Liver (tissue), 9 donors: Measurements from ENCODE around the gene GABBR2. TPM values are rescaled to one million over a fixed set of nuclear protein-coding genes. Genes with fewer than 3 reads are reported as not detected.

Experiments
- DNase-seq: peaks from one replicate; pipeline ENCODE4 v3.0.0-alpha.2; 2017; ENCODE audit warnings: low spot score
- H3K27ac ChIP-seq, 2 donors: one replicate each; pipeline ENCODE4 v1.7.0; 2013; ENCODE audit warnings: inconsistent platforms in 2 of 2, low read length in 2 of 2, control low read depth in 1 of 2, low read depth in 1 of 2, mild to moderate bottlenecking in 1 of 2
- H3K27me3 ChIP-seq, 4 donors: one replicate each; pipeline versions ENCODE4 v1.6.1 to v1.7.0; 2013; ENCODE audit warnings: low read length in 3 of 4, inconsistent platforms in 1 of 4, mild to moderate bottlenecking in 1 of 4, moderate library complexity in 1 of 4; ENCODE audit not compliant: control insufficient read depth in 4 of 4, insufficient read depth in 4 of 4
- H3K36me3 ChIP-seq, 4 donors: one replicate each; pipeline versions ENCODE4 v1.6.1 to v1.7.0; 2013; ENCODE audit warnings: low read length in 3 of 4, mild to moderate bottlenecking in 3 of 4, low read depth in 1 of 4, moderate library complexity in 1 of 4; ENCODE audit not compliant: control insufficient read depth in 4 of 4, insufficient read depth in 3 of 4
- H3K4me1 ChIP-seq, 4 donors: one replicate each; pipeline versions ENCODE4 v1.6.1 to v1.7.0; 2013; ENCODE audit warnings: low read length in 3 of 4, mild to moderate bottlenecking in 3 of 4, moderate library complexity in 1 of 4; ENCODE audit not compliant: control insufficient read depth in 4 of 4, insufficient read depth in 4 of 4
- H3K4me3 ChIP-seq, 3 donors: one replicate each; pipeline versions ENCODE4 v1.6.1 to v1.7.0; 2013; ENCODE audit warnings: low read length in 3 of 3, control low read depth in 1 of 3, low read depth in 1 of 3, mild to moderate bottlenecking in 1 of 3
- H3K9ac ChIP-seq, 2 donors: one replicate each; pipeline ENCODE4 v1.7.0; 2013; ENCODE audit warnings: low read length in 2 of 2, mild to moderate bottlenecking in 2 of 2, moderate library complexity in 2 of 2, control low read depth in 1 of 2, low read depth in 1 of 2
- H3K9me3 ChIP-seq, 4 donors: one replicate each; pipeline versions ENCODE4 v1.6.1 to v1.7.0; 2013; ENCODE audit warnings: low read length in 3 of 4; ENCODE audit not compliant: control insufficient read depth in 4 of 4
- CTCF ChIP-seq: fragments of 150-350 bp; IDR thresholded peaks from 2 replicates; pipeline ENCODE4 v1.5.1; 2017; ENCODE audit warnings: improper control_type of control experiment, low read depth, low read length; ENCODE audit not compliant: missing input control
- EGR1 ChIP-seq, 2 donors: IDR thresholded peaks; 2 replicates each; pipeline ENCODE4 v1.6.1; 2016 to 2018; ENCODE audit warnings: antibody characterized with exemption in 2 of 2, low read depth in 2 of 2
- FOXA1 ChIP-seq: IDR thresholded peaks from 2 replicates; pipeline ENCODE4 v1.6.1; 2016; ENCODE audit warnings: antibody characterized with exemption
- GABPA ChIP-seq, 2 donors: IDR thresholded peaks in 1 of 2; conservative IDR thresholded peaks in 1 of 2; 2 replicates each; pipeline ENCODE4 v1.6.1; 2016; ENCODE audit warnings: antibody characterized with exemption in 2 of 2, mild to moderate bottlenecking in 1 of 2, moderate library complexity in 1 of 2
- HNF4A ChIP-seq, 2 donors: conservative IDR thresholded peaks; 2 replicates each; pipeline ENCODE4 v1.6.1; 2016; ENCODE audit warnings: antibody characterized with exemption in 2 of 2, mild to moderate bottlenecking in 2 of 2
- HNF4G ChIP-seq: IDR thresholded peaks from 2 replicates; pipeline ENCODE4 v1.6.1; 2016; ENCODE audit warnings: antibody characterized with exemption
- JUND ChIP-seq, 2 donors: IDR thresholded peaks; 2 replicates each; pipeline ENCODE4 v1.6.1; 2016; ENCODE audit warnings: antibody characterized with exemption in 2 of 2
- MAX ChIP-seq: IDR thresholded peaks from 2 replicates; pipeline ENCODE4 v1.6.1; 2016; ENCODE audit warnings: antibody characterized with exemption
- NR2F2 ChIP-seq: IDR thresholded peaks from 2 replicates; pipeline ENCODE4 v1.6.1; 2016; ENCODE audit warnings: antibody characterized with exemption
- RAD21 ChIP-seq, 2 donors: IDR thresholded peaks; 2 replicates each; pipeline ENCODE4 v1.6.1; 2016; ENCODE audit warnings: antibody characterized with exemption in 2 of 2, mild to moderate bottlenecking in 2 of 2
- REST ChIP-seq: IDR thresholded peaks from 2 replicates; pipeline ENCODE4 v1.6.1; 2016; ENCODE audit warnings: antibody characterized with exemption, mild to moderate bottlenecking
- SP1 ChIP-seq: IDR thresholded peaks from 2 replicates; pipeline ENCODE4 v1.6.1; 2018; ENCODE audit warnings: antibody characterized with exemption, mild to moderate bottlenecking
- TAF1 ChIP-seq: conservative IDR thresholded peaks from 2 replicates; pipeline ENCODE4 v1.6.1; 2016; ENCODE audit warnings: antibody characterized with exemption, mild to moderate bottlenecking
- YY1 ChIP-seq: IDR thresholded peaks from 2 replicates; pipeline ENCODE4 v1.6.1; 2016; ENCODE audit warnings: antibody characterized with exemption, mild to moderate bottlenecking
- ZBTB33 ChIP-seq: IDR thresholded peaks from 2 replicates; pipeline ENCODE4 v1.6.1; 2016; ENCODE audit warnings: antibody characterized with exemption
- WGBS: extraction: QIAGEN DNeasy Blood & Tissue Kit; methylation state at CpG from one replicate; pipeline ENCODE4 v1.1.7; 2013; 5-methylcytosine and 5-hydroxymethylcytosine counted together
- polyA plus RNA-seq, 2 donors: library from polyadenylated mRNA; stranded (reverse) in 1 of 2; unstranded in 1 of 2; fragments of 200-250 nt in 1 of 2; fragments of >200 nt in 1 of 2; fragmentation: Nextera tagmentation in 1 of 2; extraction: Ambion mirVana in 1 of 2; gene quantifications; one replicate each; pipeline versions ENCODE4 v1.2.1 to v1.2.3, GENCODE V29; 2013 to 2015
- total RNA-seq, 2 donors: library from RNA; depleted of rRNA; stranded (reverse); fragments of >200 nt; gene quantifications; one replicate each; pipeline ENCODE4 v1.2.3, GENCODE V29; 2014
- TF ChIP-seq, protein P1 (sequence below): IDR thresholded peaks from 2 replicates; pipeline ENCODE4 v1.6.1; 2016; ENCODE audit warnings: antibody characterized with exemption
- donor health status: healthy.
- donor health status: healthy.
- donor health status: healthy.
- donor health status: healthy.
- donor health status: healthy.

GABBR2 gene
- total and polyA plus RNA-seq, 4 donors = 0.03 to 0.23 (median 0.08) TPM; not detected in 1

- Histone ChIP-seq H3K9ac (no peak overlapping the region), H3K36me3 (no peaks in the 10 kb centered on the region), H3K4me1 (peaks cover under 1 to 12% (median 9%) of the 10 kb centered on the region in 4 donors), H3K9me3 (no peaks in the 10 kb centered on the region), H3K27me3 (no peaks in the 10 kb centered on the region), H3K27ac (peak overlapping the region in 1 of 2 donors; percentile 47), H3K4me3 (no peak overlapping the region)
- TF ChIP-seq YY1 = no peak
- TF ChIP-seq HNF4A (conservative IDR thresholded peaks at IDR 0.05) = peak in 1 of 2 donors; percentile 6
- no peak for DNase-seq
- 85% methylated on average over 3 of the region's 3 CpGs for WGBS
Observed at GRCh38 chr9:98259791-98260190, 448.9 kb downstream of the GABBR2 start.

GRCh38 chr9:98256756-98257155, 452.0 kb downstream of the GABBR2 start:
- H3K27me3 ChIP-seq = no peaks in the 10 kb centered on the region
- peak overlapping the region; percentile 84 to 98 for H3K27ac ChIP-seq
- no peaks in the 10 kb centered on the region for H3K36me3 ChIP-seq
- peaks cover 4 to 19% (median 15%) of the 10 kb centered on the region in 4 donors for H3K4me1 ChIP-seq
- H3K9me3 ChIP-seq = no peaks in the 10 kb centered on the region
- no peak for TF ChIP-seq HNF4A (conservative IDR thresholded peaks at IDR 0.05)
- TF ChIP-seq MAX = no peak
- no peak for TF ChIP-seq SP1
- no peak for TF ChIP-seq FOXA1
- no peak for TF ChIP-seq GABPA (IDR thresholded peaks at IDR 0.05 in 1 of 2, conservative IDR thresholded peaks at IDR 0.05 in 1 of 2)
- no peak for TF ChIP-seq RAD21 (IDR thresholded peaks at IDR 0.05)
- TF ChIP-seq NR2F2 = no peak
- no peak for TF ChIP-seq HNF4G
- no peak for TF ChIP-seq CTCF
- TF ChIP-seq EGR1 (IDR thresholded peaks at IDR 0.05; ENCODE audit: low read depth in 2 of 2) = no peak
- H3K4me3 ChIP-seq = peak overlapping the region; percentile 78 to 97 (median 83)
- WGBS = 9% methylated on average over 12 of the region's 12 CpGs
- DNase-seq = no peak
- H3K9ac ChIP-seq = peak overlapping the region; percentile 92 to 93

GRCh38 chr9:98255578-98256296, 453.0 kb downstream of the GABBR2 start, which contains the start of gene TBC1D2:
Gene TBC1D2 (minus strand): TSS chr9:98255649. CDS start chr9:98255541, 108 bp downstream.
- Histone ChIP-seq H3K9me3 (no peaks in the 10 kb centered on the region), H3K36me3 (peaks cover 0 to 4% (median 0%) of the 10 kb centered on the region in 4 donors), H3K27ac (peak within 1 kb of the TSS; percentile 84 to 98), H3K27me3 (no peaks in the 10 kb centered on the region), H3K9ac (peak within 1 kb of the TSS; percentile 92 to 93), H3K4me3 (peak within 1 kb of the TSS; percentile 83 to 97 (median 84)), H3K4me1 (peaks cover 4 to 19% (median 15%) of the 10 kb centered on the region in 4 donors)
- peak; percentile 99 for DNase-seq
- under 1% methylated on average over 64 of the region's 64 CpGs for WGBS
- TF ChIP-seq NR2F2 (no peak), ZBTB33 (peak; percentile 26), CTCF (no peak), MAX (peak; percentile 64), SP1 (peak; percentile 61), TAF1 (peak; percentile 69), REST (peak; percentile 30), HNF4A (conservative IDR thresholded peaks at IDR 0.05) (peak in 1 of 2 donors; percentile 5), JUND (IDR thresholded peaks at IDR 0.05) (peak in 1 of 2 donors; percentile 20)
- TF ChIP-seq, protein P1, sequence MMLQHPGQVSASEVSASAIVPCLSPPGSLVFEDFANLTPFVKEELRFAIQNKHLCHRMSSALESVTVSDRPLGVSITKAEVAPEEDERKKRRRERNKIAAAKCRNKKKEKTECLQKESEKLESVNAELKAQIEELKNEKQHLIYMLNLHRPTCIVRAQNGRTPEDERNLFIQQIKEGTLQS = no peak
